Colonic mucosa (tissue), 4 donors: Measurements from ENCODE around the gene KIF2A. TPM values are rescaled to one million over a fixed set of nuclear protein-coding genes. Genes with fewer than 3 reads are reported as not detected.

Source experiments
- DNase-seq: peaks from one replicate; pipeline ENCODE4 v3.0.0-alpha.2; 2020
- H3K27ac ChIP-seq: fragments of 200-600 bp; one replicate; pipeline ENCODE4 v1.8.0; 2021
- H3K27me3 ChIP-seq: fragments of 200-600 bp; one replicate; pipeline ENCODE4 v1.8.0; 2021
- H3K36me3 ChIP-seq: fragments of 200-600 bp; one replicate; pipeline ENCODE4 v1.8.0; 2021
- H3K4me1 ChIP-seq: fragments of 200-600 bp; one replicate; pipeline ENCODE4 v1.8.0; 2021; ENCODE audit warnings: mild to moderate bottlenecking
- H3K4me3 ChIP-seq: fragments of 200-600 bp; one replicate; pipeline ENCODE4 v1.8.0; 2021
- H3K9ac ChIP-seq, 2 donors: one replicate each; pipeline ENCODE4 v1.7.0; 2013; ENCODE audit warnings: control low read depth in 2 of 2, low read depth in 2 of 2, low read length in 2 of 2
- H3K9me3 ChIP-seq: fragments of 200-600 bp; one replicate; pipeline ENCODE4 v1.8.0; 2021
- CTCF ChIP-seq: fragments of 200-600 bp; IDR thresholded peaks from one replicate; pipeline ENCODE4 v1.8.0; 2022; ENCODE audit warnings: antibody characterized with exemption, mild to moderate bottlenecking
- intact Hi-C: fragments of 100-400 bp; cut with DNase I; formaldehyde crosslinking; loops from one replicate; pipeline ENCODE4 v1.14.1; 2022
- total RNA-seq, 2 donors: library from RNA; stranded (reverse); fragmentation: NEBNext Ultra II Directional in 1 of 2; extraction: Animal tissue kit (Norgen Biotek cat#: 25700) in 1 of 2; gene quantifications; one replicate each; pipeline ENCODE4 v1.2.1, GENCODE V29; 2021
- donor health status: healthy.
- donor health status: DM: no; HTN: no; CAD: no.
- donor health status: DM: no; HTN: no; CAD: no.

Gene KIF2A
- total RNA-seq, 2 donors from 2014 or later = 30.8 to 43.4 TPM

DNA sequence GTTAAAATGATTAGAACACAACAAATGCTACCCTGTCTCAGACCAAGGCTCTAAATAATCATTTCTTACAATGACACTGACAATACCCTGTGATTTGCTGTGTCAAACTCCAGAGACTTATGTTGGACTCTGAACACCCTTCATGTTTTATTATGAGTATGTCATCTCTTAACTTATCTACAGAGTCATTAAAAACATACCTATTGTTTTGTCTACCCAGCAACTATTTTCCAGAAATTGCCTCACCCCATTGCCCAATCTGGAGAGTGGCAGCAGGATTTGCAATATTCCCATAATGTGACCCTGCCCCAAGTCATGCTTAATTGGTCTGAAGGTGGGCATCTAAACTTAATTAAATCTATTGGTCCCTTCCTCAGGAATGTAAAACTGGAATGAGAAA, 23.0 kb upstream of the KIF2A start:
- H3K4me3 ChIP-seq = no peak overlapping the region
- H3K27ac ChIP-seq = peak overlapping the region; percentile 30
- intact Hi-C loops = no loop called here
- no peaks in the 10 kb centered on the region for H3K9me3 ChIP-seq
- DNase-seq = peak; percentile 53
- no peaks in the 10 kb centered on the region for H3K27me3 ChIP-seq
- no peaks in the 10 kb centered on the region for H3K36me3 ChIP-seq
- H3K9ac ChIP-seq = no peak overlapping the region
- TF ChIP-seq CTCF = no peak
- no peaks in the 10 kb centered on the region for H3K4me1 ChIP-seq

DNA sequence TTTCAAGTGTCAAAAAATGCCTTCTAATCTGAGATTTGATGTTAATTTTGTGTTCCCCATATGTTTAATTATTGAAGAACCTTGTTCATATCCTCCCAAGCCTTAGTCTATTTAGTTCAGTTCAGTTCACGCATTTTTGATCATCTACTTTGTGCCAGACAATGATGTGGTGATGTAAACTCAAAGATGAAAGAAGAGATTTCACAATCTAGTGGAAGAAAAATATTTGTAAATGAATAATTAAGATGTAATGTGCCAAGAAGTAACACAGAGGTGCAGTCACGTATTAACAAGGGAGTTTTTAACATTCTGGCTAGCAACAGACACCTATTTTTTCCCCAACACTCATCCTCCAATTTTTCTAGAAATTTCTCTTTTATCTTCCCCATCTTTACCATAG, 22.1 kb upstream of the KIF2A start:
- H3K36me3 ChIP-seq = no peaks in the 10 kb centered on the region
- intact Hi-C loops = no loop called here
- TF ChIP-seq CTCF = no peak
- no peak for DNase-seq
- H3K9ac ChIP-seq = no peak overlapping the region
- no peaks in the 10 kb centered on the region for H3K9me3 ChIP-seq
- no peak overlapping the region for H3K27ac ChIP-seq
- no peaks in the 10 kb centered on the region for H3K27me3 ChIP-seq
- H3K4me3 ChIP-seq = no peak overlapping the region
- H3K4me1 ChIP-seq = no peaks in the 10 kb centered on the region

- no peaks in the 10 kb centered on the region for H3K36me3 ChIP-seq
- H3K4me1 ChIP-seq = no peaks in the 10 kb centered on the region
- no peak overlapping the region for H3K4me3 ChIP-seq
- TF ChIP-seq CTCF = no peak
- H3K9ac ChIP-seq = no peak overlapping the region
- H3K9me3 ChIP-seq = no peaks in the 10 kb centered on the region
- DNase-seq = no peak
- H3K27me3 ChIP-seq = no peaks in the 10 kb centered on the region
- H3K27ac ChIP-seq = no peak overlapping the region
- intact Hi-C loops = no loop called here
Observed at GRCh38 chr5:62284946-62285891, 20.8 kb upstream of the KIF2A start.

DNA sequence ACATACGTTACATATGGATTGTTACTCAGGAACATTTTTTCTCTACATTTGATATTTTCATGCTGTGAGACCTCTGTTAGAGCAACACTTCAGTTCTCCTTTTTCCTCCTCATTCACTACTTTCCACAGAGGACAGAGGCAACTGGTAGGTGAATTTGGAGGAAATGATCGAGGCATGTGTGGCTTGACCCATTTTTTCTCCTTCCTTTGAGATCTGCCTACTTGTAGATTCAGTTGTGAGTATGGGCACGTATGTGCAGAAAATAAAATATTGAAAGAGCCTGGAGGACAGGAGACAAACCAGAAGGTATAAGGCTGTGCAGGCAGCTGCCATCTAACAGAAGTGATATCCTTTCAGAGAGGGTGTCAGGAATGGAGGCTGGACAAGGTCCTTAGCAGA, 19.2 kb upstream of the KIF2A start:
- no peak overlapping the region for H3K4me3 ChIP-seq
- no peak overlapping the region for H3K27ac ChIP-seq
- no peak for DNase-seq
- intact Hi-C loops = no loop called here
- no peaks in the 10 kb centered on the region for H3K27me3 ChIP-seq
- H3K4me1 ChIP-seq = no peaks in the 10 kb centered on the region
- no peak for TF ChIP-seq CTCF
- no peaks in the 10 kb centered on the region for H3K36me3 ChIP-seq
- H3K9ac ChIP-seq = no peak overlapping the region
- no peaks in the 10 kb centered on the region for H3K9me3 ChIP-seq

- Histone ChIP-seq H3K27me3 (no peaks in the 10 kb centered on the region), H3K36me3 (no peaks in the 10 kb centered on the region), H3K4me3 (no peak overlapping the region), H3K27ac (no peak overlapping the region), H3K4me1 (no peaks in the 10 kb centered on the region), H3K9ac (no peak overlapping the region), H3K9me3 (no peaks in the 10 kb centered on the region)
- intact Hi-C loops = no loop called here
- no peak for TF ChIP-seq CTCF
- no peak for DNase-seq
Observed at GRCh38 chr5:62287237-62287636, 18.8 kb upstream of the KIF2A start.
